Heart left ventricle (tissue), 16 donors: Measurements from ENCODE around the gene COL6A2. TPM values are rescaled to one million over a fixed set of nuclear protein-coding genes. Genes with fewer than 3 reads are reported as not detected.

ENCODE experiments used
- ATAC-seq, 4 donors: fragments of 200-7000 bp; cut with Tn5 transposase; one replicate each; pipeline ENCODE4 v1.9.1; 2020 to 2022; ENCODE audit warnings: moderate library complexity in 4 of 4, mild to moderate bottlenecking in 3 of 4, moderate number of reproducible peaks in 1 of 4
- DNase-seq, 5 donors: peaks; one replicate each; pipeline ENCODE4 v3.0.0-alpha.2; 2020
- H3K27ac ChIP-seq, 12 donors: fragments of 200-600 bp; sonication (generic) in 4 of 12; one replicate each; pipeline versions ENCODE4 v1.5.0 to v1.8.0; 2016 to 2022; ENCODE audit warnings: mild to moderate bottlenecking in 2 of 12
- H3K27me3 ChIP-seq, 9 donors: fragments of 200-600 bp; sonication (generic) in 2 of 9; one replicate each; pipeline versions ENCODE4 v1.5.1 to v1.8.0; 2016 to 2022; ENCODE audit warnings: mild to moderate bottlenecking in 3 of 9
- H3K36me3 ChIP-seq, 9 donors: fragments of 200-600 bp; sonication (generic) in 2 of 9; one replicate each; pipeline versions ENCODE4 v1.5.0 to v1.8.0; 2018 to 2022; ENCODE audit warnings: mild to moderate bottlenecking in 2 of 9
- H3K4me1 ChIP-seq, 12 donors: fragments of 200-600 bp; sonication (generic) in 4 of 12; one replicate each; pipeline versions ENCODE4 v1.5.0 to v1.8.0; 2016 to 2022; ENCODE audit warnings: mild to moderate bottlenecking in 3 of 12
- H3K4me3 ChIP-seq, 12 donors: fragments of 200-600 bp; sonication (generic) in 4 of 12; one replicate each; pipeline versions ENCODE4 v1.5.0 to v1.8.0; 2017 to 2022; ENCODE audit warnings: mild to moderate bottlenecking in 9 of 12, moderate library complexity in 4 of 12
- H3K9me3 ChIP-seq, 12 donors: fragments of 200-600 bp; sonication (generic) in 4 of 12; one replicate each; pipeline versions ENCODE4 v1.5.0 to v1.8.0; 2016 to 2022; ENCODE audit warnings: mild to moderate bottlenecking in 1 of 12
- POLR2A ChIP-seq, 2 donors: fragments of 450-650 bp; IDR thresholded peaks; one replicate each; pipeline ENCODE4 v1.6.1; 2017; ENCODE audit warnings: antibody characterized with exemption in 2 of 2, mild to moderate bottlenecking in 2 of 2, moderate library complexity in 2 of 2
- WGBS, 4 donors: extraction: QIAGEN DNeasy Blood & Tissue Kit in 2 of 4; methylation state at CpG; one replicate each; pipeline versions ENCODE4 v1.1.5 to v1.1.7; 2013 to 2018; 5-methylcytosine and 5-hydroxymethylcytosine counted together
- intact Hi-C, 10 donors: fragments of 100-400 bp; cut with DNase I; formaldehyde crosslinking; loops; one replicate each; pipeline versions ENCODE4 v1.11.1 to v1.14.2; 2022
- polyA plus RNA-seq, 2 donors: library from polyadenylated mRNA; stranded (reverse); fragments of 200-250 nt; gene quantifications; one replicate each; pipeline ENCODE4 v1.2.3, GENCODE V29; 2013
- total RNA-seq, 9 donors: library from RNA; depleted of rRNA in 2 of 9; stranded (reverse); fragments of >200 nt in 2 of 9; fragmentation: NEBNext Ultra II Directional in 3 of 9; extraction: Animal tissue kit (Norgen Biotek cat#: 25700) in 3 of 9; gene quantifications; one replicate each; pipeline versions ENCODE4 v1.1.0 to v1.2.4, GENCODE V29; 2016 to 2023
- TF ChIP-seq, protein P1 (sequence below), 12 donors: fragments of 200-600 bp; sonication (generic) in 4 of 12; IDR thresholded peaks; one replicate each; pipeline versions ENCODE4 v1.5.0 to v1.8.0; 2018 to 2022; ENCODE audit warnings: antibody characterized with exemption in 12 of 12, mild to moderate bottlenecking in 5 of 12
- donor health status: ischemic (EF 13 %, LVEDD 7.1; RV severe dilation, severe dysfunction).
- donor health status: healthy with polysubstance abuse.
- donor health status: DM: no; HTN: yes; CAD: no.
- donor health status: DM: no; HTN: no; CAD: no.
- donor health status: ischemic (EF 25% LVEDD 6.9; RV normal size, moderate dysfunction).
- donor health status: ischemic (EF 25% LVEDD 5.7; RV mildly dilated, moderate dysfunction).
- donor health status: healthy.
- donor health status: DM: yes; HTN: yes; CAD: no.
- donor health status: ischemic (EF 35%, LVEDD 5.7; RV mildly dilated, moderate dysfunction).
- donor health status: nonischemic (EF 11% LVEDD 7.7; RV severe dilation, severe dysfunction).
- donor health status: DM: yes; HTN: yes; CAD: no.
- donor health status: PGD.
- donor health status: ischemic (EF 29% LVEDD 5.4; RV normal size, mild dysfunction).
- donor health status: nonischemic (EF 23%, LVEDD 6.1; RV moderate dilation, normal function).

COL6A2 gene
- total and polyA plus RNA-seq, 11 donors: 118 to 484 (median 158) TPM

GRCh38 chr21:46155514-46156377 is 57.8 kb downstream of the COL6A2 start, which contains the start of gene FTCD:
Gene FTCD, minus strand, starts transcription at chr21:46155579. Its CDS starts 56 bp downstream, at chr21:46155523.
- ATAC-seq: no peak
- Histone ChIP-seq H3K27ac (no peak within 1 kb of the TSS), H3K36me3 (no peaks in the 10 kb centered on the region), H3K9me3 (no peaks in the 10 kb centered on the region), H3K4me3 (no peak within 1 kb of the TSS), H3K4me1 (peaks cover 3 to 15% (median 10%) of the 10 kb centered on the region in 12 donors), H3K27me3 (no peaks in the 10 kb centered on the region)
- 87 to 91% (median 90%) methylated on average over 33 to 34 of the region's 34 CpGs for WGBS, 4 donors
- TF ChIP-seq POLR2A (IDR thresholded peaks at IDR 0.05): no peak
- TF ChIP-seq, protein P1, sequence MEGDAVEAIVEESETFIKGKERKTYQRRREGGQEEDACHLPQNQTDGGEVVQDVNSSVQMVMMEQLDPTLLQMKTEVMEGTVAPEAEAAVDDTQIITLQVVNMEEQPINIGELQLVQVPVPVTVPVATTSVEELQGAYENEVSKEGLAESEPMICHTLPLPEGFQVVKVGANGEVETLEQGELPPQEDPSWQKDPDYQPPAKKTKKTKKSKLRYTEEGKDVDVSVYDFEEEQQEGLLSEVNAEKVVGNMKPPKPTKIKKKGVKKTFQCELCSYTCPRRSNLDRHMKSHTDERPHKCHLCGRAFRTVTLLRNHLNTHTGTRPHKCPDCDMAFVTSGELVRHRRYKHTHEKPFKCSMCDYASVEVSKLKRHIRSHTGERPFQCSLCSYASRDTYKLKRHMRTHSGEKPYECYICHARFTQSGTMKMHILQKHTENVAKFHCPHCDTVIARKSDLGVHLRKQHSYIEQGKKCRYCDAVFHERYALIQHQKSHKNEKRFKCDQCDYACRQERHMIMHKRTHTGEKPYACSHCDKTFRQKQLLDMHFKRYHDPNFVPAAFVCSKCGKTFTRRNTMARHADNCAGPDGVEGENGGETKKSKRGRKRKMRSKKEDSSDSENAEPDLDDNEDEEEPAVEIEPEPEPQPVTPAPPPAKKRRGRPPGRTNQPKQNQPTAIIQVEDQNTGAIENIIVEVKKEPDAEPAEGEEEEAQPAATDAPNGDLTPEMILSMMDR (IDR thresholded peaks at IDR 0.05): no peak
- intact Hi-C loops: loop anchor here in 3 of 10 donors (5.0 to 10.0 kb wide), 3 partner anchors 67 to 89 kb away; partner anchors contain the start of gene LSS (in 1 of the 3)
- peak in 4 of 5 donors; percentile 2 to 53 (median 19) for DNase-seq

GRCh38 chr21:46156378-46156645 is 58.4 kb downstream of the COL6A2 start:
- 83 to 88% (median 87%) methylated on average over 7 of the region's 7 CpGs for WGBS, 4 donors
- TF ChIP-seq POLR2A (IDR thresholded peaks at IDR 0.05): no peak
- TF ChIP-seq, protein P1 (IDR thresholded peaks at IDR 0.05): no peak
- DNase-seq (peak in 2 of 5 donors; percentile 5 to 9), ATAC-seq (no peak)
- H3K4me3 ChIP-seq: no peak overlapping the region
- intact Hi-C loops: loop anchor here in 3 of 10 donors (5.0 to 10.0 kb wide), 3 partner anchors 66 to 88 kb away; partner anchors contain the start of gene LSS (in 1 of the 3)
- H3K4me1 ChIP-seq: peaks cover 3 to 15% (median 10%) of the 10 kb centered on the region in 12 donors
- peaks cover 0 to 4% (median 0%) of the 10 kb centered on the region in 9 donors for H3K36me3 ChIP-seq
- H3K9me3 ChIP-seq: no peaks in the 10 kb centered on the region
- no peak overlapping the region for H3K27ac ChIP-seq
- peaks cover 0 to 4% (median 0%) of the 10 kb centered on the region in 9 donors for H3K27me3 ChIP-seq

DNA sequence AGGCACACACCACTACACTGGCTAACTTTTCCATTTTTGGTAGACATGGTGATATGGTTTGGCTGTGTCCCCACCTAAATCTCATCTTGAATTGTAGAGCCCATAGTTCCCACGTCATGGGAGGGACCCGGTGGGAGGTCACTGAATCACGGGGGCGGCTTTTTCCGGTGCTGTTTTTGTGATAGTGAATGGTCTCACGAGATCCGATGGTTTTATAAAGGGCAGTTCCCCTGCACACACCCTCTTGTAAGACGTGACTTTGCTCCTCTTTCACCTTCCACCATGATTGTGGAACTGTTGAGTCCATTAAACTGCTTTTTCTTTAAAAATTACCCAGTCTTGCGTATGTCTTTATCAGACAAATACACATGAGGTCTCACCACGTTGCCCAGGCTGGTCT is 58.8 kb downstream of the COL6A2 start:
- TF ChIP-seq, protein P1 (IDR thresholded peaks at IDR 0.05): no peak
- TF ChIP-seq POLR2A (IDR thresholded peaks at IDR 0.05): no peak
- intact Hi-C loops: loop anchor here in 3 of 10 donors (5.0 to 10.0 kb wide), 3 partner anchors 66 to 88 kb away; partner anchors contain the start of gene LSS (in 1 of the 3)
- Histone ChIP-seq H3K36me3 (peaks cover 0 to 8% (median 0%) of the 10 kb centered on the region in 9 donors), H3K4me3 (no peak overlapping the region), H3K27me3 (peaks cover 0 to 6% (median 0%) of the 10 kb centered on the region in 9 donors), H3K27ac (no peak overlapping the region), H3K4me1 (peaks cover 3 to 15% (median 10%) of the 10 kb centered on the region in 12 donors), H3K9me3 (no peaks in the 10 kb centered on the region)
- no peak for ATAC-seq
- WGBS, 4 donors: 70 to 75% (median 72%) methylated on average over 10 of the region's 10 CpGs
- DNase-seq: peak in 3 of 5 donors; percentile 7 to 37 (median 12)

DNA sequence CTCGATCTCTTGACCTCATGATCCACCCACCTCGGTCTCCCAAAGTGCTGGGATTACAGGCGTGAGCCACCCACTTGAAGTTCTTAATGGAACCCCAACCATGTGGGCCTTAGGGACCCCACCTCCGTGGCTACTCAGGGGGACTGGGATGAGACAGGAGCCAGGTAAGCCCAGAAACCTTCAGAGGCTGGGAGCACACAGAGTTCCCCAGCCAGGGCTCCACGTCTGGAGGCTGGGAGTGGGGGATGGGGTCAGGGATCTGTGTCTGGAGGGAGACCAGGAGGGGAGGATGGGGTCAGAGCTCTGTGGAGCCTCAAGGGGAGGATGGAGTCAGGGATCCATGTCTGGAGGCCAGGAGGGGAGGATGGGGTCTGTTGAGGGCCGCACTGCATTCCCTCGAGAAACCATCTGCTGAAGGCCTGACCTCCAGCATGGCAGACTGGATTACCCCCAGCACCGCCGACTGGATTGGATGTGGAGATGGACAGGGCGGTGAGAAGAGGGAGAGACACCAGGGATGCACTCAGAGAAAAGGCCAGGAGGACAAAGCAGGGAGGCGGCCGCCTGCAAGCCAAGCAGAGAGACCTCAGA is 59.6 kb downstream of the COL6A2 start:
- H3K27ac ChIP-seq: no peak overlapping the region
- ATAC-seq (no peak), DNase-seq (peak in 4 of 5 donors; percentile 2 to 42 (median 18))
- intact Hi-C loops: loop anchor here in 3 of 10 donors (5.0 to 10.0 kb wide), 3 partner anchors 65 to 87 kb away; partner anchors contain the start of gene LSS (in 1 of the 3)
- TF ChIP-seq, protein P1 (IDR thresholded peaks at IDR 0.05): no peak
- TF ChIP-seq POLR2A (IDR thresholded peaks at IDR 0.05): no peak
- H3K36me3 ChIP-seq: peaks cover 0 to 9% (median 0%) of the 10 kb centered on the region in 9 donors
- WGBS, 4 donors: 85 to 96% (median 89%) methylated on average over 11 to 12 of the region's 12 CpGs
- peaks cover 3 to 15% (median 10%) of the 10 kb centered on the region in 12 donors for H3K4me1 ChIP-seq
- no peaks in the 10 kb centered on the region for H3K9me3 ChIP-seq
- no peak overlapping the region for H3K4me3 ChIP-seq
- H3K27me3 ChIP-seq: peaks cover 0 to 9% (median 0%) of the 10 kb centered on the region in 9 donors
